Body of pancreas (tissue), 4 donors: ENCODE results near the gene PEF1. TPM values are rescaled to one million over a fixed set of nuclear protein-coding genes. Genes with fewer than 3 reads are reported as not detected.

ENCODE experiments used
- ATAC-seq: fragments of 150-250 bp; one replicate; pipeline ENCODE4 v1.9.1; 2016
- DNase-seq, 4 donors: peaks; one replicate each; pipeline ENCODE4 v3.0.0-alpha.2; 2019
- H3K27ac ChIP-seq, 4 donors: fragments of 200-600 bp; sonication (generic); 1 replicate in 3 of 4; 2 replicates in 1 of 4; pipeline versions ENCODE4 v1.5.1 to v1.6.1; 2016 to 2019; ENCODE audit warnings: mild to moderate bottlenecking in 1 of 4, mixed read lengths in 1 of 4, moderate library complexity in 1 of 4
- H3K27me3 ChIP-seq, 2 donors: fragments of 200-600 bp; sonication (generic); one replicate each; pipeline ENCODE4 v1.6.0; 2016; ENCODE audit warnings: mild to moderate bottlenecking in 1 of 2
- H3K36me3 ChIP-seq, 2 donors: fragments of 200-600 bp; sonication (generic); replicated peaks in 1 of 2; 2 replicates each; pipeline ENCODE4 v1.5.1; 2016; ENCODE audit warnings: low read depth in 2 of 2; ENCODE audit not compliant: insufficient read depth in 1 of 2
- H3K4me1 ChIP-seq: fragments of 200-600 bp; sonication (generic); one replicate; pipeline ENCODE4 v1.6.0; 2016
- H3K4me3 ChIP-seq, 2 donors: fragments of 200-600 bp; sonication (generic); 1 replicate in 1 of 2; 2 replicates in 1 of 2; pipeline ENCODE4 v1.5.1; 2016 to 2019
- H3K9me3 ChIP-seq, 3 donors: fragments of 200-600 bp; sonication (generic); 1 replicate in 2 of 3; 2 replicates in 1 of 3; pipeline ENCODE4 v1.5.1; 2016
- CTCF ChIP-seq, 7 experiments: fragments of 450-650 bp in 4 of 7; fragments of 200-600 bp in 3 of 7; sonication (generic) in 3 of 7; IDR thresholded peaks; one replicate each; pipeline ENCODE4 v1.5.1; 2016 to 2019; ENCODE audit warnings: antibody characterized with exemption in 7 of 7
- POLR2A ChIP-seq, 3 donors: fragments of 450-650 bp; IDR thresholded peaks; one replicate each; pipeline ENCODE4 v1.6.1; 2016; ENCODE audit warnings: antibody characterized with exemption in 3 of 3, mild to moderate bottlenecking in 2 of 3
- WGBS, 2 donors: methylation state at CpG; one replicate each; pipeline ENCODE4 v1.1.5; 2017; 5-methylcytosine and 5-hydroxymethylcytosine counted together
- intact Hi-C: fragments of 100-400 bp; cut with DNase I; formaldehyde crosslinking; loops from one replicate; pipeline ENCODE4 v1.15.1; 2023
- total RNA-seq, 2 donors: library from RNA; depleted of rRNA; stranded (reverse); fragments of >200 nt; gene quantifications; one replicate each; pipeline ENCODE4 v1.1.0, GENCODE V29; 2016

The PEF1 gene
- total RNA-seq, 2 donors from 2014 or later: 23.6 to 24.1 TPM

- TF ChIP-seq CTCF (IDR thresholded peaks at IDR 0.05): peak; percentile 87 to 96 (median 94)
- TF ChIP-seq POLR2A (IDR thresholded peaks at IDR 0.05): no peak
- Histone ChIP-seq H3K4me3 (no peak overlapping the region), H3K27me3 (no peaks in the 10 kb centered on the region), H3K36me3 (no peaks in the 10 kb centered on the region), H3K9me3 (no peaks in the 10 kb centered on the region), H3K27ac (no peak overlapping the region), H3K4me1 (no peaks in the 10 kb centered on the region)
- intact Hi-C loops: loop anchor here (2.0 to 10.0 kb wide), 2 partner anchors 123 to 301 kb away; no protein-coding TSS in a partner anchor
- DNase-seq (peak; percentile 51 to 72 (median 61)), ATAC-seq (peak; percentile 54)
- 30 to 34% methylated on average over 9 of the region's 9 CpGs for WGBS, 2 donors
Measured at GRCh38 chr1:31663622-31664452, 19.2 kb upstream of the PEF1 start.

- Histone ChIP-seq H3K9me3 (no peaks in the 10 kb centered on the region), H3K27me3 (no peaks in the 10 kb centered on the region), H3K4me1 (no peaks in the 10 kb centered on the region), H3K27ac (no peak overlapping the region), H3K4me3 (no peak overlapping the region), H3K36me3 (no peaks in the 10 kb centered on the region)
- TF ChIP-seq POLR2A (IDR thresholded peaks at IDR 0.05) (no peak), CTCF (IDR thresholded peaks at IDR 0.05) (no peak)
- DNase-seq (no peak), ATAC-seq (no peak)
- intact Hi-C loops: loop anchor here (2.0 to 10.0 kb wide), 2 partner anchors 124 to 302 kb away; no protein-coding TSS in a partner anchor
- 64 to 65% methylated on average over 2 to 12 of the region's 12 CpGs for WGBS, 2 donors
Measured at GRCh38 chr1:31662463-31662862, 17.8 kb upstream of the PEF1 start.

GRCh38 chr1:31661856-31662255 is 17.2 kb upstream of the PEF1 start:
- H3K9me3 ChIP-seq: no peaks in the 10 kb centered on the region
- no peaks in the 10 kb centered on the region for H3K4me1 ChIP-seq
- intact Hi-C loops: loop anchor here (2.0 to 10.0 kb wide), 2 partner anchors 125 to 303 kb away; no protein-coding TSS in a partner anchor
- no peaks in the 10 kb centered on the region for H3K27me3 ChIP-seq
- no peak for TF ChIP-seq CTCF (IDR thresholded peaks at IDR 0.05)
- TF ChIP-seq POLR2A (IDR thresholded peaks at IDR 0.05): no peak
- 69 to 70% methylated on average over 5 to 6 of the region's 6 CpGs for WGBS, 2 donors
- ATAC-seq: no peak
- no peak overlapping the region for H3K4me3 ChIP-seq
- DNase-seq: no peak
- no peaks in the 10 kb centered on the region for H3K36me3 ChIP-seq
- H3K27ac ChIP-seq: no peak overlapping the region

GRCh38 chr1:31660871-31661455 is 16.3 kb upstream of the PEF1 start:
- 33 to 96% methylated on average over 1 to 3 of the region's 4 CpGs for WGBS, 2 donors
- Histone ChIP-seq H3K4me1 (no peaks in the 10 kb centered on the region), H3K27me3 (no peaks in the 10 kb centered on the region), H3K4me3 (no peak overlapping the region), H3K9me3 (no peaks in the 10 kb centered on the region), H3K36me3 (no peaks in the 10 kb centered on the region), H3K27ac (no peak overlapping the region)
- ATAC-seq (no peak), DNase-seq (no peak)
- TF ChIP-seq POLR2A (IDR thresholded peaks at IDR 0.05): no peak
- TF ChIP-seq CTCF (IDR thresholded peaks at IDR 0.05): no peak
- intact Hi-C loops: loop anchor here (10.0 kb wide), 1 partner anchor 304 kb away; no protein-coding TSS in a partner anchor
